ENCODE data around the gene PAX1.
A peak's percentile ranks its signal among the peaks of the same experiment; 100 is the strongest.

Gene PAX1

DNA sequence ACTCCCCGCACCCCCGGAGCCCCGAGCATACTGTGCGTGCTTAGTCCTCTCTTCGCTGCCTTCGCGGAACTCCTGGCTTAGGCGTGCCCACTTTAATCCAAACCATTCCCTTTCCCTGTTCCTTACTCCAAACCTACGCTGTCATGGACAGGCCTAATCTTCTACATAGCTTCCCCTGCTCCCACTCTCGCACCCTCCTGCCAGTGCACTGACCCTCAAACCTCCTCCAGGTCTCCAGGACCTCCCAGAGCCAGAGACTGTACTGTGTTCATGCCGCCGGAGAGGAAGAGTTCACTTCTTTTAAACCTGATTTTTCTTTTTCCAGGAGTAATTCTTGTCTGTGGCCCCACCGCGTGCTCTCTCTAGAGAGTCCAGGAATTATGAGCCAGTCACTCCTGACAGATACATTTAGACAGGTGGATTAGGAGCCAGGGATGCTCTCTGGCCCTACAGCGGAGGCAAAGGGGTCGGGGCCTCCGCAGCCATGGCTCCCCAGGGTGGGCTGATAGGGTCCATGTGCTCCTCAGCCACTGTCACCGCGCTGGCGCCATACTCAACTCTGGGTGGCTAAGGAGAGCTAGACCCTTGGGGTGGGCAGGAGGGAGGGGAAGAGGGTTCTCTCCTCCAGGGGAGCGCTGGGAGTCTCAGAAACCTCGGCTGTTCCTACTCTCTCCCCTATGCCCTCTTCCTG, 1.6 kb upstream of the PAX1 start:
- no peak for DNase-seq (ENCODE audit: low spot score)

DNA sequence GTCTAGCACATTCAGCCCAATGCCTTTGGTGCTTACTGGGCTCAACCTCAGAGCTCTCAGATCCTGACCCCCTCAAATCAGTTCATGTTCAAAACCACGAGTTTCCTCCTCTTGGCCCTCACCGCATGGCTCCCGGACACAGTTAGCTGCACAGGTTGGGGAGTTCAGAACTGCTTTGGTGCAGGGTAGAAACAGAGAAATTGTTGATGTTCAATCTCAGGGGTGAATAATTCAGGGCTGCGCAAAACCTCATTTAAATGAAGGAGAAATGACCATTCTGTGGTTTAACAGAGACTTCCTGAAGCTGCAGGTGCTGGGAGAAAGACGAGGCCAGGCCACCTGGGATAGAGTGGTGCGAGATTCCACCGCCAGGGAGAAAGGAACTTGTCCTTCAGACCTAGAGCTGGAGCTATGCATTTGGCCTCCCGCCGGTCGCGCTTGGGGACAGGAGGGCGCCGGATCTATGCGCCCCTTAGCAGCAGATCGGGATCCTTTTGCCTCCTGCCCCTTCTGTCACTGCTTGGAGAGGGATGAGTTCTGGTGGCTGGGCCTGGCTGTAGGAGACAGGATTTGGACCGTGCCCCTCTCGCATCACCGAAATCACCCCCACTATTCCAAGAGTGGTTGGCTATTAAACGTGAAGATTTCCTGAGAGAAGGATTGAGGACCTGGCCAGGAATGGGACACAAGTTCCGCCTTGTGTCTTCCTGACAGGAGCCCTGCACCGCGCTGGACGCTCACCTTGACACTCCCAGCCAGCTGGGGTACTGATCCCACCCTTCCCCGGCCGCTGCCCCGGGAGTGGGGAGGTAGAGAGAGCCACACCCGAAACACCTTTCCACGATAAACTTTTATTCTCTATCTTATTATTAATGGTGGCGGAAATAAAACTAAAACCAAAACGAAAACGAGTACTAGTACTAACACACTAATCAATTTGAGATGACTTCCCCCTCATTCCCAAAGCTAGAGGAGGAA, 767 bp upstream of the PAX1 start:
- DNase-seq (ENCODE audit: low spot score): no peak

DNA sequence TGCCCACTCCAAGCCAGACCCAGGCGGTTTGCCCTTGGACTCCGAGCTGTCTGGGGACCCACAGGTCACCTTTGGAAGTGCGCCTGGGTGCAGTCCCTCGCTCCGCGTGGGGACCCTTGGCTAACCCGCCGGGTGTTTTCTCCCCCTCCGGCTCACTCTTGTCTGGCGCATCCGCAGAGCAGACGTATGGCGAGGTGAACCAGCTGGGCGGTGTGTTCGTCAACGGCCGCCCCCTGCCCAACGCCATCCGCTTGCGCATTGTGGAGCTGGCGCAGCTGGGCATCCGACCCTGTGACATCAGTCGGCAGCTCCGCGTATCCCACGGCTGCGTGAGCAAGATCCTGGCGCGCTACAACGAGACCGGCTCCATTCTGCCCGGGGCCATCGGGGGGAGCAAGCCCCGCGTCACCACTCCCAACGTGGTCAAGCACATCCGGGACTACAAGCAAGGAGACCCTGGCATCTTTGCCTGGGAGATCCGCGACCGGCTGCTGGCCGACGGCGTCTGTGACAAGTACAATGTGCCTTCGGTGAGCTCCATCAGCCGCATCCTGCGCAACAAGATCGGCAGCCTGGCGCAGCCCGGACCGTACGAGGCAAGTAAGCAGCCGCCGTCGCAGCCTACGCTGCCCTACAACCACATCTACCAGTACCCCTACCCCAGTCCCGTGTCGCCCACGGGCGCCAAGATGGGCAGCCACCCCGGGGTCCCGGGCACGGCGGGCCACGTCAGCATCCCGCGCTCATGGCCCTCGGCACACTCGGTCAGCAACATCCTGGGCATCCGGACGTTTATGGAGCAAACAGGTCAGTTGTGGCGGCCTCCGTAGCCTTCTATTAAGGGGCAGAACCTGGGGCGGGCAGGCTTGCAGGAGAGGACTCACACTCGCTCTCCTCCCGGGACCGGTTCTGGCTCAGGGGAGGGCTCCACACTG, 1.1 kb downstream of the PAX1 start:
- DNase-seq (ENCODE audit: low spot score): no peak

DNA sequence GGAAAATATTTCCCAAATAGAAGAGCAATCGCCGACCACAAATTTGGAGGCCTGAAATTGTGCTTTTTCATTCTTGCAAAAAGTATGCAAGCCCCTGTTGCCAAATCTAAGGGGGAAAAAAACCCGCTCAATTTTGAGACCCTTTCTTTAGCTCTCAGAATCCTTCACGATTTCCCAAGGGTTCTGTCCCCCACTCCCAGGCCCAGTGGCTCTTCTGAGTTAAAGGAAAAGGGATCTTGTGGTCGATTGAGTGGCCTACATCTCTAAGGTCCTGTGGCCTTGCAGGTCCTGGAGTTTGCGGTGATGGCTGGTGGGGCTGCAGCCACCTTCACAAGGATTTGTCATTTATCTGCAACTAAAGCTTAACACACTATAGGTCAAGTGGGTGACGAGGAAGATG, 1.8 kb downstream of the PAX1 start:
- no peak for DNase-seq (ENCODE audit: low spot score)

DNA sequence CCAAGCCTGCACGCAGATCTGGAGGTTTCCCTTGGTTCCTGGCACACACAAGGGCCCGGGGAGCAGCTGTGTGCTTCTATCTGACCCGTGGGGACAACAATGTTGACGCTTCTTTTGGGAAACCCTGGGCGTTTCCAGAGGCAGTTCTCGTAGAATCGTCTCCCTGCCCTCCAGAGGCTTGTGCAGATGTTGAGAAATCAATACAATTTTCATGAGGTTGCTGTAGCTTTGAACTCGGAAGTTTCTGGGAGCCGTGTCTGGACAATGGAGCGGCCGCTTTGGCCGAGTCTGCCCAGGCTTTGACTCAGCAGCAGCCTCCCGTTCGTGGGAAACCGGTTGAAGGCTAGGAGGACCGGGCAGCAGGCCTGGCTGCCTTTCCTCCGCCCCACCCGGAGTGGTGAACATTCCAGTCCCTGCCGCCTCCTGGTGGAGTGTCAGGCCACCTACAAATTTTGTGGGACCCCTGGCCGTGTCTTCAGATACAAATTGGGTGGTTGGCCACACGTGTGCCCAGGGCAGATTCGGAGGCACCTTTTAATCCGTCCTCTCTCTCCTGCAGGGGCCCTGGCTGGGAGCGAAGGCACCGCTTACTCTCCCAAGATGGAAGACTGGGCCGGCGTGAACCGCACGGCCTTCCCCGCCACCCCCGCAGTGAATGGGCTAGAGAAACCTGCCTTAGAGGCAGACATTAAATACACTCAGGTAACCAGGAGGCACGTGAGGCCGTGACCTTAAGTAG, 2.7 kb downstream of the PAX1 start:
- no peak for DNase-seq (ENCODE audit: low spot score)

DNA sequence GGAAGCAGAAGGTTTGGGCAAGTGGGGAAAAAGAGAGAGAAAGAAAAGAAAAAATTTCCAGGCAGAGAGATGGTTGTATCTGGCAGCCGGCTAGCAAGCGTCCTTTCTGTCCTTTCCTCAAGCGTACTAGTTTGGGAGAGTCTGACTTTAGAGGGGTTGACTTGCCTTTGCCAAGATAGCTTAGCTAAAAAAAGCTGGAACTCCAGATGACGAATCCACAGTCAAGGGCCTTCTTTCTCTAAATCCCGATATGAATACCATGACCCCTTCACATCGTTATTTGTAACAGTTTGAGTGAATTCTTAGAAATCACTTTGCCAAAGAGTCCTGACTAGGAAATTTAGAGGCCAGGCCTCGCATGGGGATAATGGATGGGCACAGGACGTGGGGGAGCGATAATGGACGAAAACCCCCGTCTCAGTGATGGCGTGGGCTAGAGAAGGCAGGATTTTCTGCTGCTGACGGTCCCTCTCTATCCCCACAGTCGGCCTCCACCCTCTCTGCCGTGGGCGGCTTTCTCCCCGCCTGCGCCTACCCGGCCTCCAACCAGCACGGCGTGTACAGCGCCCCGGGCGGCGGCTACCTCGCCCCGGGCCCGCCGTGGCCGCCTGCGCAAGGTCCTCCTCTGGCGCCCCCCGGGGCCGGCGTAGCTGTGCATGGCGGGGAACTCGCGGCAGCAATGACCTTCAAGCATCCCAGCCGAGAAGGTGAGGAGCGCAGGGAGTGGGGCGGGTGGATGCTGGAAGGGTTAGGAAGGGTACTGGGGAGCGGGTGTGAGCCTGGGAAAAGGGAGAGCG, 3.5 kb downstream of the PAX1 start:
- DNase-seq (ENCODE audit: low spot score): no peak

DNA sequence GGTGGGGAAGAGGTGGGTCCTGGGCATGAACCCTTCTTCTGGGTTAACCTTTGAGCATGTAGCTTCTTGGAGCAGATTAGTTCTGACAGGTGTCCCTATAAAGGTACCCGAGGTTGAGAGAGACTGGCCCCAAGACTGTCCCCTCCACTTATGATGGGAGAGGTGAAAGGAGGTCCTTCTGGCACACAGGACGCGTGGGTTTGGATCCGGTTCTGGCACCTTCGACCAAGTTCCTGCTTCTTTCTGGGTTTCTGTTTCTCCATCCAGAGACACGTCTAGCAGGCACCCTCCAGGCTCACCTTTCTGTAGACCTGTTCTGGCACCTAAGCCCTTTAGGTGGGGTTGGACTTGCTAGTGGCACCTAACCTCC, 4.1 kb downstream of the PAX1 start:
- DNase-seq (ENCODE audit: low spot score): no peak

DNA sequence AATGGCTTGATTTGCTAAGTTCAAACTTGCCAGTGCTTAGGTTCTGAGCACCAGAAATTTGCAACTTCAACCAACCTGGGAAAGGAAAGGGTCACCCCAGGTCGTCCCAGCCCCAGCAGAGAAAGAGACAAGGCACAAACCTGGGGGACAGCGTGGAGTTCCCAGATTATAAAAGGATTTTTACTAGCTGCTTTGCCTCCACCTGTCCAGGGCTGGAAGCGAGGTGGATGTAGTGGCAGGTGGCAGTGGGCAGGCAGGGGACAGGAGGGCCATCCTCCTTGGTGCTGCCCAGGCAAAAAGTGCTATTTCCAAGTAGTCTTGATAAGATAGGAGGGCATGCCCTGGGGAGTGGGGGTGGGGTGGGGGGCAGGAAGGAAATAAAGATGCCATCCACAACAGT, 4.9 kb downstream of the PAX1 start:
- DNase-seq (ENCODE audit: low spot score): no peak

DNA sequence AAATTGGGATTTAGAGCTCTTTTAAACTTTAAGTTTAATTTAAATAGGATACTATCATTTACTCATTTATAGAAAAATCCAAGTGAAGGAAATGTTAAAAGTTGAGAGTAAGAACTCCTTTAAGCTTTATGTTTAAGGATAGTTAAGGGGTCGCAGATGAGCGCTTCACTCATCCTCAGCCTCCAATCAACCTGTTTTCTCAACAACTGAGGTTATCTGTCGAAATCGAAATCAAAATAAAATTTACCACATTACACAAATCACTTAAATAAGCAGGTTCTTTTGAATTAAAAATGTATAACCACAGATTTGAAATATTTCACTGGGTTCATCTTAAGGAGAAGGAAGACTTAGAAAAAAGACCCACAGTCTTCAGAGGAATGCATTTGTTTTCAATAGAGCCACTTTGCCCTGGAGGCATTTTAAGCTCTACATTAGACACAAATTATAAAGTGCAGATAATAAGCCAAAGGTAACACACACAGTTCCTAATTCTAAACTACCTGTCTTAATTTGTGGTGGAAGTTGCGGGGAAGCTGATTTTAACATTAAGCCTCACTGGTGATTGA, 5.5 kb downstream of the PAX1 start:
- DNase-seq (ENCODE audit: low spot score): no peak

DNA sequence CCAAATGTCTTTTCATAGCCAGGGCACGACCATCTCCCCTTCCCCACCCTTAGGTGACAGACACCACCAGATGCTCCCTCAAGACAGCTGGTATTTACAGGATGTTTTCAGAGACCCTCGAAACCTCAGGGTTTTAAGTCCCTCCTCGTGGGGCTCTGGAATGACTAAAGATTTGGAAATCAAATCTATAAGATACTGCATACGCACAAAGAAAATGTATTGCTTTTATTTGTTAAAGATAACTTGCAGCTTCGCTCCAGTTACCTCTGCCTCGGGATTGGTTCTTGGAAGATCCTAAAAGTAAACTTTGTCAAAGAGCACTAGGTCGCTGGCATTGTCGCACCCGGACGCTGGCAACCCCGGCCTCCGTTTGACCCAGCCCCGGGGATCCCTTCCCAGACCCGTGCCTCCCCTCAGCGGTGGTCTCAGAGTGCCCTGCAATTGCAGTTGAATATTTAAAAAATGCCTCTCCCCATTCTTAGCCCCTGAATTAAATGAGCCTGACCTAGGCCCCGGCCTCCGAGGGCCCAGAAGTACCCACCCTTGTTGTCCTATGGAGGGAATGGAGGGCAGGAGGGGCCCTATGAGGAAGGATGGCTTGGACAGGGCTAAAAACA, 7.1 kb downstream of the PAX1 start:
- DNase-seq (ENCODE audit: low spot score): no peak

DNA sequence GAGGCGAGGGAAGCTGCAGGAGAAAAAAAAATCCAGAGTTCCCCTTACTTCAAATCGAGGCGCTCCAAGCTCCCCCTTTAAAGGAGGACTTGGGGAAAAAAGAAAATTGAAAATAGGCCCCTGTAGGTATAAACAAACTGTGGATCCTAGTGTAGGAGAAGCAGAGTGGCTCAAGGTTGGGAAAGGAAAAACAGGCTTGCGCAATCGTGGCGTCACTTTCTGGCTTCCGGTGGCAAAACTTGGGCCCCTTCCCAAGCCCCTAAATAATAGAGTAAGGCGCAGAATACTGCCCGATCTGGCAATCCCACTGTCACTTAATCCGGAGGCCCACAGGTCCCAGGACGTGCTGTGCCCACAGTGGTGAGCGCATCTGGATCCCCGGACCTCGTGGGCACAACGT, 8.0 kb downstream of the PAX1 start:
- DNase-seq (ENCODE audit: low spot score): no peak

DNA sequence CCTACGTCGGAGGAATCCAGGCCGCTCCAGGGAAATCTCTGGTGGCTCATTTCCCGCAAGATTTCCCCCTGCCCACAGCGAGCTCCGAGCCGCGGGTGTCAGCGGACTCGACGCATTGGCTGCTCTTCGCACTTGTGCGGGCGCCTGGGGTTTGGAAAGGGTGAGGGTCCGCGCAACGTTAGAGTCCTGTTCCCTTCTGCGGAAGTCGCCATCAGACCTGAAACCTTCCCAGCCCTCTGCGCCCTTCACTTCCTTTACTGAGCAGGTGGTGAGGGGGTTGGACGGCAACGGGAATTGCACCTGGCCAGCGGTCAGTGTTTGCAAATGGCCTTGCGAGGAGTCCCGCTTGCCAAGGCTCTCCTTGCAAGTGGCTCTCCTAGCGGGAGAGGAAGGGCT, 8.4 kb downstream of the PAX1 start:
- no peak for DNase-seq (ENCODE audit: low spot score)

DNA sequence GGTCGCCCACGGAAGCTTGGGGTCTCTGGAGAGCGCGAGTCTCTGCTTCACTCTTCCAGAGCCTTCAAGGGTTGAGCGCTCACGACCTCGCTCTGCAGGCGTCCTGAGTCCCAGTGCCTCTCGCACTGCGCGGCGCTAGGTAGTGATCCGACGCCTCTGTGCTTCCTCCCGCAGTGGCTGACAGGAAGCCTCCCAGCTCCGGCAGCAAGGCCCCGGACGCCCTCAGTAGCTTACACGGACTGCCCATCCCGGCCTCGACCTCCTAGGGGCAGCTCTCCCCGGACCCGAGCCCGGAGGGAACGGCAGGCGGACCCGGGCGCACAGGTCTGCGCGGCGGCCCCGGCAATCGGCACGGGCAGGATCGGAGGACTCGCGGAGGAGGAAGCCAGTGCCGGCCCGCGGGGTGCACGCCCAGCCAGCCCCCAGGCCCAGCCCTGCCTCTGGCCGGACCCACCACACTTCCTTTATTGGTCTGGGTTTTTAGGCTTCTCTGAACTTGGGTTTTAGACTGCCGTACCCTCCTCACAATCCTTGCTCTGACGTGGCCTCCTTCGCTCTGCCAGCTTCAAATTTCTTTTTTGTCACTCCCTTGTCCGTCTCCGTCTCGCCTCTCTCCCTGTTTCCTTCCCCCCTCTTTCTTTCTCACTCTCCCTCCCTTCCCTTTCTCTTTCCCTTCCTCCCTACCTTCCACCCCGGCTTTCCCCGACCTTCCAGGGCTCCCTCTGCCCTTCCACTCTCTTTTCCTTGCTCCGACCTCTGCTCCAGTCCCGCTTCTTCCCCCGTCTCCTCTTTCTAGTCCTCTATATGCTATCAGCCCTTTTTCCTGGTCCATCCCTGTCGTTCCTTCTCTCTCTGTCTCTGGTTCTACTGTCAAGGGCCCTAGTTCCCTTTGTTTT, 9.1 kb downstream of the PAX1 start:
- DNase-seq (ENCODE audit: low spot score): no peak

DNA sequence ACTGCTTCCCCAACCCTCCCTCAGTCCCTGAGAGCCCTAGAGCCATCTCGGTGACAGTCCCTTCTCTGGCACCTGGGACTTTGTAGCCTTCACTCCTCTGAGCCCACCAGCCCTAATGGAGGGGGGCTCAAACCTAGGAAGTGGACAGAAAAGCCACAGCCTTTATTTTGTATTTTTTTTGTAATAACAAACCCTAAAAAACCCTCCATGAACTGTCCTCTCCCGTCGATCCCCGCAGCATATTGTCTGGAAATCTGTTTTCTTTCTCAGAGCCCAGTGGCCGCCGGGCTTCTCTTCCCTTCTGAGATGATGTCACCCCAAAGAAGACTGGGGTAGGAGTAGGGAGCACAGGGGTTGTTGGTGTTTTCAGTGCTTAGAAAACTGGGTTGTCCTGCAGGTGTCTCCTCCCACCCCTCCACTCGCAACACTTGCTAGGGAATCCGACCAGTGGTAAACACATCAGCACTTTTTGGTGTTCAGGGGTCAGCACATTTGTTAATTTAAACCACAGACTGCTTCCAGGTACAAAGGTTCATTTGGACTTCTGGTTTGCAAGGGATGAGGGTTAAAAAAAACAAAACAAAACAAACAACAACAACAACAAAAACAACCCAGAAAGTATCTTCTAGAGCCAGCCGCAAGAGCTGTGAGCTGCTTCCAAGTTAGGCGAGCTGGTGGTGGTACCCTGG, 9.9 kb downstream of the PAX1 start:
- no peak for DNase-seq (ENCODE audit: low spot score)

DNA sequence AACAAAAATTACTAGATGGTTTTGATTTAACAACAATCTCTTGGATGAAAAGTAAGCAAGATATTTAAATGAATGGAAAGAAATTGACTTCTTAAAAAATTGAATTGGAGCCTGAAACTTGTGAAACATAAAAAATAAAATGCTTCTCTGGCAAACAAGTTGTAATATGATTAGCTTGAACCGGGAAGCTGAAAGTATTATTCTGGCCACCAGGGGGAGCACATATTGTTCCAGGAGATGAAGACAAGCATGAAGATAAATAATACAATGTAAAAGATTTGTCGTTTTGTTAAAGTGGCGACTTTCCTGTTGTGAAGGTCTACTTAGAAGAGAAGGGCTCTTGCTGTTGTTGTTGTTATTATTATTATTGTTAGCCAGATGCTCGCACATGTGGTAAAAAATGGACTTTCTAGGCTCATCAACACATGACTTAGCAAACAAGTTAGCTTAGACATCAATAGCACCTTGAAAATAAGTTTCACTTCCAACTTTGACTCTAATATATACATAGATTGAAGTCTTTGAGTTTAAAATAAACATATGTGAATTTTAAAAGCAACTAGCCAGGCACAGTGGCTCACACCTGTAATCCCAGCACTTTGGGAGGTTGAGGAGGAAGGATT, 14.2 kb downstream of the PAX1 start:
- peak; percentile 62 for DNase-seq (ENCODE audit: low spot score)

DNA sequence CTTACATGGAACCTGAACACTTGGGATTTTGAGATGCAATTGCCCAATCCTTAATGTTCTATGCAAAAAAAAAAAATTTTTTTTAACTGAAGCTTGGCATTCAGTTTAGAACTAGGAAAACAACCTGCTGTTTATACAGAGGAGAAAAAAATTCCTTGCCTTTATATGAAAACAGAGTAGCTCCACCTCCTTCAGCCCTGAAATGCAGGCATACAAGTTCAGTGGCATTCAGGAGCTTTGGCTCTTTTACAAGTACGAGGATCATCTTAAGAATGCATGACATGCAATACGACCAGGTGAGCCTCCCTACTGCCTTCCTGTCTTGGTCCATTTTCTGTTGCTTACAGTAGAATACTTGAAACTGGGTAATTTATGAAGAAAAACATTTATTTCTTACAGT, 20.4 kb downstream of the PAX1 start:
- no peak for DNase-seq (ENCODE audit: low spot score)

DNA sequence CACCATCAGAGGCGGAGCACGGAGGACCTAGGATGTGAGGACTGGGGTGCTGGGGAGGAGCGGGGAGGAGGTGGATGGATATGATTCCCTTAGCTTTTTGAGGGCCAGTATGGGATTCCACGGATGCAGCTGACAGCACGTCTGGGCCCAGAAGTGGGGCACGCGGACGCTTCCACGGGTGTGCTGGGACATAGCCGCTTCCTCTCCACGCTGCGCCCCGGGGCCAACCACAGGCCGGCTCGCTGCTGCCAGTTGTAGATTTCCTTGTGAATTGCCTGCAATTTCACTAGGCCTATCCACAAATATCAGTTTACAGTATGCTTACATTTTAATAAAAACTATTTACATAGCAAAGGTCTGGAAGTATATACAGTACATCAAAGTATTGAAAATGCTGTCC, 23.9 kb downstream of the PAX1 start:
- DNase-seq (ENCODE audit: low spot score): no peak

DNA sequence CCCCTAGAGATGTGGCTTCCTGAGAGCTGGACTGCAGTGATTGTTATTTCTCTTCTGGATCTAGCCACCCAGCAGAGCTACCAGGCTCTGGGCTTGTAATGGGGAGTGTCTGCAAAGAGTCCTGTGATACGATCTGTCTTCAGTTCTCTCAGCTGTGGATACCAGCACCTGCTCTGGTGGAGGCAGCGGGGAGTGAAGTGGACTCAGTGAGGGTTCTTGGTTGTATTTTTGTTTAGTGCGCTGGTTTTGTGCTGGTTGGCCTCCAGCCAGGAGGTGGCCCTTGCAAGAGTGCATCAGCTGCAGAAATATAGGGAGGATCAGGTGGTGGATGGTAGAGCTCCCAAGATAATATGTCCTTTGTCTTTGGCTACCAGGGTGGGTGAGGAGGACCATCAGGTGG, 33.7 kb downstream of the PAX1 start:
- DNase-seq (ENCODE audit: low spot score): no peak

All from GM03348 (cell line).